Measurements from ENCODE around the gene MVB12B. TPM values are rescaled to one million over a fixed set of nuclear protein-coding genes. Genes with fewer than 3 reads are reported as not detected.

The MVB12B gene
- total RNA-seq, 1 experiment from 2014 or later = 6.2 TPM

DNA sequence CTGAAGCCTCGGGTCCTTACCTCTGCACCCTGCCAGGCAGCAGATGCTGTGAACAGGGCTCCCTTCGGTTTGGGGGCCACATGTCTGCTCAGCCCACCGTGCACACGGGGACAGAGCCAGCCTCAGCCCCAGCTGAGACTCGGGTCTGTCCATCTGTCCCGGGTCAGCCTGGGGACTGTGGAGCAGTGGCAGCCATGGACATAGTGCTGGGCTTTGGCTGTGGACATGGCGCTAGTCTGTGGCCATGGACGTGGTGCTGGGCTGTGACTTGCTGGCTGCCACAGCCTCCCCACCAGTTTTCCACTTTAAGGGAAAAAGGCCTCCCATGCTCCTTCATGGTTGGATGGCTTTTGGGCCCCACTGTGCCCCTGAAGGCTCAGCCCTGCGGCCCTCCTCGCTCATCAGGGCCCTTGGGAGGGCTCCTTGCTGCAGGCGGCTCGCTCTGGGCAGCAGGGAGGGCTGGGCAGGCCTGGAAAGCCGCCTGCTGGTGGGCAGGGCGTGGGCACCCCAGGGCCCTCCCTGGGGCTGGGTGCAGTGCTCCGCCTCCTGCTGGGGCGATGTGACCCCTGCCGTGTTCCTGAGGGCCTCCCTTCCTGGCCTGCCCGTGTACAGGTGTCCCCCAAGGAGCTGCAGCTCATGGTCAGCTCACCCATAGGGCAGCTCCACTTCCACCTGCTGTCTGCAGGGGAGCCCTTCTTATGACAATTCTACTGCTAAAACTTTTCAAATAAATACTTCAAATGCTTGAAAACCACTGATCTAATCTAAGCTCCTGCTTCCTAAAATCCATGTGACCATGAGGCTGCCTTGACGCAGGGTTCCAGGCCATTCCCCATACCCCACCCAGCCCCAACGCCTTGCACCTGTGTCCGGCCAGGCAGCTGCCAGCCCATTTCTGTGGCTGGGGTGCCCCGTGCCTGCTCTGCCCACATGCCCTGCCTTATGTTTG is 175.0 kb downstream of the MVB12B start:
- no peak for DNase-seq (ENCODE audit: low read depth)

DNA sequence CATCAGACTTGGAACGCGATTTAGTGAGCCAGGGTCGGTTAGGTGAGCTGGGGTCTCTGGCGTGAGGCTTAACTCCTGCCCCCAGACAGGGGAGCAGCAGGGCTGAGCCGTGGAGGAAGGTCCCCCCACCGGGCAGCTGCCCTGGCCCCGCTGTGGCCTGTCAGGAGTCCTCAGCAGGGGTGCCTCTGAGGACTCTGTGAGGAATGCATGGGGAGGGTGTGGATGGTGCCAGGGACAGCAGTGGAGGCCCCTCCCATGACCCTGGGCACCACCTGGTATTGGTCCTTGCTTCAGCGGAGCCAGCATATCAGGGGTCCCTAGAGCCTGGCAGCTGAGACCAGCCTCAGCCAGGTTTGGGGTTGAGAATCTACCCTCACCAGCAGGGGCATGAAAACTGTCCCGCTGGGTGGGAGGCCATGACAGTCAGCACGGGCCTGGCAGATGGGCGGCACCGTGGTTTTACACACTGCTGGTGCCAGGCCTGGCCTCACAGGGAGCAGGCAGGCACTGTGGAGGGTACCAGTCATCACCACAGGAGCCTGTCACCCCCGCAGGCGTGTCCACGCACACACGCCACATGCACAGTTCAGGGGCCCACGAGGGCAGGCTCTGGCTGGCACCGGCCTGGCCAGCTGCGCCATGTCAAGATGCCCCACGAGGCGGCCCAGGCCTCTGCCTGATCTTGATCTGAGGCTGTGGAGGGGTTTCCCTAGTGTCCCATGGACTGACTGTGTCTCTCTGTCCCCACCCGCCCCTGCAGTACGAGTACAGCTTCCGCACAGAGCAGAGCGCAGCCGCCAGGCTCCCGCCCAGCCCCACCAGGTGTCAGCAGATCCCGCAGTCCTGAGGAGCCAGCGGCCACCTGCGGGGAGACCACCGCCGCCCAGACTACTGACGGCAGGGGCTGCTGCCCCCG is 176.0 kb downstream of the MVB12B start:
- no peak for DNase-seq (ENCODE audit: low read depth)

DNA sequence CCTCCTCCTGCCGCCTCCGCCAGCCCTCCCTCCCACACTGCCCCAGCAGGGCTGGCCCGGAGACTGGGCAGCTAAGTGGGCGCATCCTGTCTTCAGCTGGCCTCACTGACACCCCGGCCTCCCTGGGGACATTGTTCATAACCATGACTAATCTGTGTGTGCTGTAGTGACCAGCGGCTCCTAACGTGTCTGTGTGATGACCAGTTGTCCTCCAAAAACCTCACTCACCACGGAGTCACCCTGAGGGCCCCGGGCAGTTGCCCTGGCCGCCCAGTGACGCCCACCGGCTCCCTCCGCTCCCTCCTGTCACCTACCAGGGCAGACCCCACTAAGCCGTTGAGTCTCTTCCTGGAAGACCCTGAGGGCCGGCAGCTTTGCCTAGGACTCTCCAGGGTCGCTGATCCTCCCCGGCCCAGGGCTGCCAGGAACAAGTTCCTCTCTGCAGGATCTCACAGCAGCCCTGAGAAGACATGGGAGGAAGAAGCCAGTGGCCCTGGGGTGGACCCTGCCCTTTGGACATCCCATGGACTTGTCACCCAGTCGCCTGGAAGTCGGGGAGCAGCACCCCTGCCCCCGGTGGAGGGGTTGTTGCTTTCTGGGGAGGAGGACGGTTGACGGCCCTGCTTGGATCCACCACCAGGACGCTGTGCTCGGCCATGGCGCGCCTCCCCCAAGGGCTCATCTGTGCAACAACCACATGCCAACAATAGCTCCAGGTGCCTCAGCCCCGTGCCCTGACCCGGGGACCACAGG is 176.9 kb downstream of the MVB12B start:
- no peak for DNase-seq (ENCODE audit: low read depth)

DNA sequence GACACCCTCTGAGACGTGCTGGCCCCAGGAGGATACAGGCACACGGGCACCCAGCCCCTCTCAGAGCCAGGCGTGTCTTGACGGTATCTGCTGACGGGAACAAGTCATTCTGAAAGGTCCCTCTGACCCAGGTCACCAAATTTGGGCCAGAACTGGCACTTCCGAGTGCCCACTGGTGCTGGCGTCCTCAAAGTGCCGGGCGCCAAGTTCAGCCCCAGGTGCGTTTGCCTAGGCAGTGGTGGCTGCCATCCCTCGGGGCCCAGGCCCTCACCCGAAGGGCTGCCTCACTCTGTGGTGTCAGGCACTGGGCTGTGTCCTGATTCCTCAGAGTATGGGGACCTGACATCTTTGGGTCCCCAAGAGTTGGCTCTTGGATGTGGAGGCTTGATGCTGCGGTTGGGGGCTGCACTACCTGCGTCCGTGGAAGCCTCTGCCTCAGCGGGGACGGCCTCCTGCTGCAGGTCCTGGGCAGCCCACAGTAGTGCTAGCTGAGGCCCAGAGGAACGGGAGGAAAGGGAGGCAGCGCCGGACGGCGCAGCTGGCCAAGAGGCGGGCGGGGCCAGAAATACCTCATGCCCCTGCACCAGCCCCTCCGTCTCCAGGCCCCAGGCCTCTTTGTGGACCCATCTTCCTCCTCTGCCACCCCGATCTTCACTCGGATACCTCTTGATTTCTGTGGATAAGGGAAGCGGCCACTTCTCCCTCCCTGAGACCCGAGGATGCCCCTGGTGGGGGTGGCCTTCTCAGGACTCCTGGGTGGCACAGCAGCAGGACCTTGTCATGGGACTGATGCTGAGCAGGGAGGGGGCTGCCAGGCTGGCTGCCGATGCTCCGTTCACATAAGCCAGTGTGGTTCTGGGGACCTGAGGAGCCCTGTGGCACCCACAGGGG is 177.7 kb downstream of the MVB12B start:
- DNase-seq (ENCODE audit: low read depth) = no peak

DNA sequence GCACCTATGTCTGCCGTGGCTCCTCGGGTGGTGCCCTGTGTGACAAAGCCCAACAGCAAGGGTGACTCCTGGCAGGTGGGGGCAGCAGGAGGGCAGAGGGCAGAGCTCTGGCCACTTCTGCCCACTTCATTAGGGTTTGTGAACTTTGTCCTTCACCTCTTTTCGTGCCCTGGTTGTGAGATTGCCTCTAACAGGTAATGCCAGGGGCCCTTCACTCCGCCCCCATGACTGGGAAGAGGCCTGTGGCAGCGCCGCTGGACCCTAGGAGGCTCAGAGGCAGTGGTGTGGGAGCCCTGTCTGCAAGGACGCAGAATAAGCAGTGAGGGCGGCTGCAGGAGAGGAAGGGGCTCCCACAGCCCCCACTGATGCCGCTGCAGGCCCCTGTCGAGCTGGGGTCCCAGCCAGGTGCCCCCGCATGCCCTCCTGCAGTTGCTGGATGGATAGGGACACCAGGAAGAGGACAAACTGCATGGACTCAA is 178.4 kb downstream of the MVB12B start:
- no peak for DNase-seq (ENCODE audit: low read depth)

DNA sequence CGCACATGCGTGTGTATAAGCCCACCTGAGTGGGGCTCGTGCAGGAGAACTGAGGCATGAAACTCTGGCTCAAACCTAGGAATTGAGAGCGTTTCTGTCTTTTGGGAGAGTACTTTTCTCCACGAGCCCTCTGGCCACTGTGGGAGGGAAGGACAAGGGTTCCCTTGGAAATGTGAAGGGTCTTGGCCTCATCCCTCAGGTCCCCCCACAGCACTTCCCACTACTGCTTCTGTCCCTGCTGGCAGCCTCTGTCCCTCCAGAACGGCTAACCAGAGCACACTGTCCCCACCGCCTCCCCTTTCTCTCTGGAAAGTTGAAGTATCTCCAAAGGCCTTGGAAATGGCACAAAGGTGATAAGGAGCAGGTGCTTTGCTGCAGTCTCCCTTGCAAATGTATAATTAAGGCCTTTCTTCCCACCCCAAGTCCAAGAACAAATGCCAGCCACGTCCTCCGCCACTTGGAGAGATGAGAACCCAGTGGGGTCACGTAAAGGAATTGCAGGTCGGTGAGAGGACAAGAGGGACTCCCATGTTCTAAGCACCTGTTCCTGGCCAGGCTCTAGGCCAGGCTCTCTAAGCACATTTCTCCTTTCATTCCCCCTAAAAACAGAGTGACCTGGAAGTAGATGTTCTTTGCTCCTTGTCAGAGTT is 179.2 kb downstream of the MVB12B start:
- no peak for DNase-seq (ENCODE audit: low read depth)

DNA sequence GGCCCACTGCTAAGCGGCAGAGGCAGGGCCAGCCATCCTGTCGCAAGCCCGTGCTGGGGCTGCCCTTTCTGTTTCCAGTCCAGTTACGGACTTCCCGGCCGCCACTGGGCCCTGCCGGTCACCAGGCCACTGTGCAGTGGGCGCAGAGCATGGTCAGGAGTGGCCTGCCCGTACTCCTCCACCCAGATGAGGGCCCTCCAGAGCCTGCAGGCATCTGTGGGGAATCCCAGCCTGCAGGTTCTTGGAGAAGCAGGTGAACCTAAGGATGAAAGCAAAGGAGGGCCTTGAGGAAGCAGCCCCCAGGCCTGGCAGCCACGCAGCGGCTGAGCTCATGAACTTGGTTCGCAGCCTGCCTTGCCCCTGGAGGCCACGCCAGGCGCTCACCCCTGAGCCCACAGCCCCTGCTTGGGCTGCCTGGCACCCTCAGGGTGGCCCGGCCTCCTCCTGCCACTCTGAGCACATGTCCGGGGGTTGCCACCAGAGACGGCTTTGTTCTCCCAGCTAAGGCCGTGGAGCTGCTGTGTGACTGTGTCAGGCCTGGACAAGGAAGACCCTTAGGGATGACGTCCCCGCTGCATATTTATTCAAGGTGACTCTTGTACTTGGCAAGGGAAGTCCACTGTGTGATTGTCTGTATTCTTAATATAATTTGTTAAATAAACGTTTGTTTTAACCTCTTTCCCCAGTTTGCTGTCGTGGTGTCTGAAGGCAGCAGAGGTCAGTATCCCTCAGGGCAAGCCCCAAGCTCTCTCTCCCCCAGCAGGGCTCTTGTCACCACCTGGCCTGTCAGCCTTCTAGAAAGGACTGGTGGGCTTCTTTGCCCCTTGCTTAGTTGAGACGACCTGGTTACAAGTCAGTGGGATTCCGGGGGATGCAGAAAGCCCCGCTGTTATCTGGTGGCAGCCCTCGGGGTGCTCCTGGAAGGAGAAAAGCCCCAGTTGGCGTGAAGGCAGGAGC is 180.0 kb downstream of the MVB12B start:
- no peak for DNase-seq (ENCODE audit: low read depth)

DNA sequence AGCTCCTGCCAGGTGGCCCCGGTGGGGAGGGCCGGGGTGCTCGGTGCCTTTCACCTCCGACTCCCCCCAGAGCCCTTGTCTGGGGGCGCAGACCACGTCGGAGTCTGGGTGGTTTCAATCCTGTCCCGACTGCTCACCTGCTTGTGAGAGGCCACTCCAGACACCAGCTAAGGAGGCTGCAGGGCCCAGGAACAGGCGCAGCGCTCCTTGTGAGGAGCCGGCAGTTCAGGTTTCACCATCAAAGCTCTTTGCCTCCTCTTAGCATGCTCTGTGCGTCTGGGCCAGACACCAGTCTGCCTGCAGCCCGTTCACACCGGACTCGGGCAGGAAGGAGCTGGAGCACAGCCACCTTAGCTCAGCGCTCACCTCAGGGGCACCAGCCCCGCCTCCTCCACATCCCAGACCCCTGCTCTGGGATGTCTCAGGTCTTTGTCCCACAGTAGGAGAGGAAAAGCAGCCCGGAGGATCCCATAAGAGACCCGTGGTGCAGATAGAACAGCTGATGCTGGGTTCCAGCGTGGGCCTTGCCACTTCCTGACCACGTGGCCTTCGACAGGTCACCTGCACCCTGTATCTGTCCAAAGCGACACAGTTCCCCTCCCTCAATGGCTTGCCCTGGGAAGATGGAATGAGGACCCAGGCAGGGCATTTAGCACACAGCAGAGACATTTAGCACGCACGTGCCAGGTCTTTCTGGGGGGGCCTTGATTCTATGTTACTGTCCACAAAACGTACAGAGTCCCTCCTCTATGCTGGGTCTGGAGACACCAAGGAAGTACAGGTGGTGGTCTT is 180.9 kb downstream of the MVB12B start:
- DNase-seq (ENCODE audit: low read depth) = no peak

DNA sequence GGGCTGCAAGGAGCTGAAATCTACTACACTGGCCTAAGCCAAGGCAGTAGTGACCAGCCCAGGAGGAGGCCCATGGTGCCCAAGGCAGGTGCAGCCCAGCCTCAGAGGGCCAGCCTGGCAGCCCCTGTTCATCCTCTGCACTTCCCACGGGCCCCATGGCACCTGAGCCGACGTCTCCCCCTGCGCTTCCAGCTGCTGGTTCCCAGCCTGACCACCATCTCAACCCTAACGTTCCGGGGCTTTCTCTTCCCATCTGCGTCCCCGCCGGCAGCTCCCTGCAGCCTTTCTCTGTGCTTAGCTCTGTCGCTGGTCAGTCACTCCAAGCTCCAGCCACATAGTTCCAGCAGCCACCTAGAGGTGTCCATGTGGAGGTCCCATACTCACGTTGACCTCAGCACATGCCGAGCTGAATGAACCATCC is 181.6 kb downstream of the MVB12B start:
- DNase-seq (ENCODE audit: low read depth) = no peak

DNA sequence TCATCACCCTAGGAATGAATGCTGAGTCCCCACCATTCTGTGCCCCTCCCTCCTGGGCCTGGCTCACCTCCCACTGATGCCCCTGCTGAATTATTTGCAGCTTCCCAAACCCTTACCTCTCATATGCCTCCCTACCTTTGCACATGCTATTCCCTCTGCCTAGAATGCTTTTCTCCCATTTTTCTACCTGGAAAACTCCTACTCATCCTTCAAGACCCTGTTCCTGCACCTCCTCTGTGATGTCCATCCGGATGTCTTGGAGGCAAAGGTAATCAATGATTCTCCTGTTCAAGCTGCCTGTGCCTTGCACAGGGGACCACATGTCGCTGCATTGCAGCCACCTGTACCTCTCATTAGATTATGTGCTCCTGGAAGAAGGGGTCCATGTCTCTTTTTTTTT is 182.3 kb downstream of the MVB12B start:
- no peak for DNase-seq (ENCODE audit: low read depth)

DNA sequence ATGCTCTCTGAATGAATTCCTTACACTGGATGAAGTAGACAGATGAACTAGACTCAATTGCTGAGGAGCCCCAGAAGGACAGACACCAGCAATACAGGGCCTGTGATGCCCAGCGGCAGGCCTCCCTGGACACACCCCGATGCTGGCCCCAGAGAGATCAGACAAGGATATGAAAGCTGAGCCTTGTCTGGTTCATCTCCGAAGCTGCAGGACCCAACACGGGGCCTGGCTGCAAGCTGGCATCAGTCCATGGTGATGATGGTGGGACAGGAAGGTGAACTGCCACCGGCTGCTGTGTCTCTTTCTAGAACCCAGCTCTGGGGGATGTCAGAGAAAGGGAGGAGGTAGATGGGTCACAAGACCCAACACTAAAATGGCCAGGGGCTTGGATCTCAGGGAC is 183.1 kb downstream of the MVB12B start:
- no peak for DNase-seq (ENCODE audit: low read depth)

DNA sequence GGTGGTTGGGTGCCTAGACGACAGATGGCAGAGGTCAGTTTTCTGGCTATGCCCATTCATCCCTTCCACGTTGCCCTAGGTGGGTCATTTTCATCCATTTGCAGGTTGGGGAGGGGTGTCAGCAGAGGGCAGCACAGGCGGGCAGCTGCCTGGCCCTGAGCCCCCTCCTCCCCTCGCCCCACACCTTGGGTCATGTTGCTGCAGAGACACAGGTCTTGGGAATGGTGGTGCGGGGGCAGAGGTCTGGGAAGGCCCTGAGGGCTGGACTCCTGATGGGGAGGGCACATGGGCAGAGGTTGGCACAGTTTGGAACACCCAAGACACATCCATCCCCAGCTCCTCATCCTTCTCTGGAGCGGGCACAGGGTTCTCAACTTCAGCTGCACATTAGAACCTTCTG is 183.9 kb downstream of the MVB12B start:
- DNase-seq (ENCODE audit: low read depth) = no peak

DNA sequence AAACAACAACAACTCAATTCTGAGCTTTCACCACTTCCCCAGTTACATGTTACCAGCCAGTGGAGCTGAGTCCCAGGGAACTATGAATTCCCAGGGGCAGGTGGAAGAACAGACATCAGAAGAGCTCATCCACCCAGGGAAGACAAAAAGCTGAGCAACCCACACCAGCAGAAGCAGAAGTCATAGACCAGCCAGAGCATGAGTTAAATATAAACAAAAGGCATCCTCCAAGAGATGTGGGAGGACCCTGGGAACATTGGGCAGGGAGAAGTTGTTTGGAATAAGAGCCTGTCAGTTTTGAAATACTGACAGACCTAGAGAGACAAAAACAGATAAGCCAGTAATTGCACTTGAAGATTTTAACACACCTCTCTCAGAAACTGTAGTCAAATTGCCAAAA is 184.8 kb downstream of the MVB12B start:
- DNase-seq (ENCODE audit: low read depth) = no peak

DNA sequence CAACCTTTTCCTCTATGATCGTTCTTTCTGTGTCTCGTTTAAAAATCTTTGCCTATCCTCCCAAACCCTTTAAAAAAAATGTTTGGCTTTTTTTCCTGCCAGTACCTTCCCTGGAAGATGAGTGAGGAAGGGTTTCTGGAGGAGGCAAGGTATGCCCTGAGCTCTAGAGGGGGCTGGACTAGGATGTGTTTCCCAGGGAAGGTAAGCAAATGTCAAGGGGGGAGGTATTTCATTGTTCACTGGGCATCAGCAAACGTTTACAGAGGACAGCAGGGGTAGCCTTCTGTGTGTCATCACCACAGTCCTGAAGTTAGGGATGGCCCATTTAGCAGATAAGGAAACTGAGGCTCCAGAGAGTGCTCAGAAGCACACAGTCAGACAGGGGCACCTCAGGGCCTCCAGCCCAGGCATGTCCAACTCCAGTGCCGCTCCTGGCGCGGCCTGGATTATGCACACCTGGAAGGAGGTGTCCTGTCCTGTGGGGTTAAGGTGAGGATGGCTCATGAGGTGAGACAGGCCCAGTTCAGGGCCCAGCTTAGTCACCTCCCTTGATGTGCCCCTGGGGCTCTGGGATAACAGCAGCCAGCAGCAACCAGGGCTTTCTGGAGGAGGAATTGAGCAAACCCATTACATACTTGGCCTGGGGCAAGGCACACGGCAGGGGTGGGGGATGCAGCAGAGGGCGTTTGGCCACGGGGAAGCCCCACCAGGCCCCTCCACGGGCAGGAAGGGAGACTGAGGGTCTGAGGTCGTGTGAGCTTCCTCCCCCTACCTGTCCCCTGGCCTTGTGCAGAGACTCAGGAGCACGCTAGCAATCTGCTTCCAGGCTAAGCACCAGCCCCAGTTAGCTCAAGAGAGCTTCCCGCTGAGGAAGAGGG is 186.8 kb downstream of the MVB12B start:
- no peak for DNase-seq (ENCODE audit: low read depth)

DNA sequence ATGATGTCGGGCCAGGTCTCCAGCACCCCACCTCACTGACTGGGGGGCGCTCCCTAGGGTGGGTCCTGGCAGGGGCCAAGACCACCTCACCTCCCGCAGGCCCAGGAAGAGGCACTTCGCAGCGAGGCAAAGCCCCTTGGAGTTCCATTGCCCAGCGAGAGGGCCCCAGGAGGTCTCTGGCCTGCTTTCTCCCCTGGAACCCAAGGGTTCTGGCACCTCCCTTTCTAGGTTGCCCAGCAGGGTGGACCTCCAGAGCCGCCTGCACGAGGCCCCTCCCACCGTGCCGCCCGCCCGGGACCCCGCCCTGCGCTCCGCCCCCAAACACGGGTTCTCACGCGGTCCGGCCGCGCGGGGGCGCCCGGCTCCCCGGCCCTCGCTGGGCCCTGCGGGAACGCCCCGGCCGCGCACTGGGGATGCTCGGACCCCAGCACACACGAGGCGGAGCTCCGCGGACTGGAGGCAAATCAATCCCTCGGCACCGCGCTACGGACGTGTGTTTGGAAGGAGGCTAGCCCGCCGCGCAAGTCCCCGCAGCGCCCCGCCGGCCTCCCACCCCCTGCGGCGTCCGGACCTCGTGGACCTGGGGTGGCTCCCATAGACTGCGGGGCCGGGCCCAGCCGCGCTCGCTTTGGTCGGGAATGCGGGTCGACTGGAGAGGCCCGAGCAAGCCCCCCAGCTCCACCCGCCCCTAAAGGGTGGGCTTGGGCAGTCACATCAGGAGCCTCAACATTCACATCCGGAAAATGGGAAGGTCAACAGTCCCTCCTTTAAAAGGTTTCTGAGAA is 187.6 kb downstream of the MVB12B start:
- DNase-seq (ENCODE audit: low read depth) = peak; percentile 31
